HG03521 (cell line): Measurements from ENCODE around the gene HIPK2.
"Not testable (repeated sequence)": the region's sequence is repeated elsewhere in the genome, so short reads cannot be mapped to it uniquely, and the experiment has no call there.

Experiments used
- ATAC-seq: cut with Tn5 transposase; IDR thresholded peaks from one replicate; pipeline ENCODE4 v1.9.1; 2021; ENCODE audit warnings: mild to moderate bottlenecking, moderate library complexity; ENCODE audit not compliant: unreplicated experiment

HIPK2 gene

GRCh38 chr7:139557857-139558581, 219.8 kb downstream of the HIPK2 start:
- no peak for ATAC-seq

- not testable (repeated sequence) for ATAC-seq
Observed at GRCh38 chr7:139553991-139554700, 223.7 kb downstream of the HIPK2 start.

- no peak for ATAC-seq
Observed at GRCh38 chr7:139548302-139549028, 229.3 kb downstream of the HIPK2 start.

- ATAC-seq, result no peak
Observed at GRCh38 chr7:139544645-139545044, 233.2 kb downstream of the HIPK2 start.

- ATAC-seq, result no peak
Observed at GRCh38 chr7:139543801-139544603, 233.8 kb downstream of the HIPK2 start.

GRCh38 chr7:139542308-139543151, 235.3 kb downstream of the HIPK2 start:
- ATAC-seq, result no peak

- no peak for ATAC-seq
Observed at GRCh38 chr7:139541600-139542307, 236.0 kb downstream of the HIPK2 start.

- ATAC-seq, result no peak
Observed at GRCh38 chr7:139540203-139540602, 237.6 kb downstream of the HIPK2 start.

GRCh38 chr7:139538881-139539635, 238.7 kb downstream of the HIPK2 start:
- no peak for ATAC-seq

GRCh38 chr7:139536152-139536551, 241.6 kb downstream of the HIPK2 start:
- ATAC-seq, result no peak

GRCh38 chr7:139534966-139535651, 242.7 kb downstream of the HIPK2 start:
- ATAC-seq, result no peak

- no peak for ATAC-seq
Observed at GRCh38 chr7:139534096-139534495, 243.7 kb downstream of the HIPK2 start.

- no peak for ATAC-seq
Observed at GRCh38 chr7:139532636-139533155, 245.1 kb downstream of the HIPK2 start.

- no peak for ATAC-seq
Observed at GRCh38 chr7:139531094-139531493, 246.7 kb downstream of the HIPK2 start.

- ATAC-seq, result no peak
Observed at GRCh38 chr7:139526578-139527544, 250.9 kb downstream of the HIPK2 start.

- ATAC-seq, result no peak
Observed at GRCh38 chr7:139525750-139526149, 252.0 kb downstream of the HIPK2 start.

- ATAC-seq, result no peak
Observed at GRCh38 chr7:139525239-139525638, 252.6 kb downstream of the HIPK2 start.
